GM19467 (cell line): Measurements from ENCODE around the gene ABI1.
"Not testable (repeated sequence)": the region's sequence is repeated elsewhere in the genome, so short reads cannot be mapped to it uniquely, and the experiment has no call there.

Experiments
- ATAC-seq: cut with Tn5 transposase; IDR thresholded peaks from one replicate; pipeline ENCODE4 v1.9.1; 2021; ENCODE audit warnings: mild to moderate bottlenecking, moderate library complexity; ENCODE audit not compliant: unreplicated experiment

ABI1 gene

DNA sequence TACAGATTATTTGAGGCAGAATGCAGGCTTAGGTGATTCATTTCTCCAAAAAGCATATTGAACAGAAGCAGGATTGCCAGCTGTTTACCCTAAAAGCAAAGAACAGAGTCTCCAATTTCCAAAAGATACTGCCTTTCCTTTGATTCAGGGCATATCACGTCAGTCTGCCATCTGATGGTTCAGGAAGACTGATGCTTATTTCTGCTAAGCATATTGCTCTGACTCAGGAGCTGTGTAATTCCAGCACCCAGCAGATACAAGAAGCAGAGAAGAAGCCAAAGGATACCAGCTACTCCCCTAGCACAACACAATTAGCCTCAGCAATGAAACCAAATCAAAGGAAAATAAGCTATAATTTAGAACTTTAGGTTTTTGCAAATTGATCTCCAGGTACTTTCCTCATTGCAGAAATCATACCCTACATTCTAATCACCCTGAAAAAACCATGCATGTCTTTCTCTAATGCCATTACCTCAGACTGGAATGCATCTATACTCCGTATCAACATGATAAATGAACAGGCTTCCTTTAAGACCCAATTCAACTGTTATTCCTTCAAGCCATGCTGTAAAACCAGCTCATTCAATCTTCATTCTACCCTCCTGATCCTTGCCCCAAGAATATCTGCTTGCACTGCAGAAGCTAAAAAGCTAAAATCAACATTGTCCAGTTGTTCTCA is 55.1 kb downstream of the ABI1 start:
- ATAC-seq: no peak

DNA sequence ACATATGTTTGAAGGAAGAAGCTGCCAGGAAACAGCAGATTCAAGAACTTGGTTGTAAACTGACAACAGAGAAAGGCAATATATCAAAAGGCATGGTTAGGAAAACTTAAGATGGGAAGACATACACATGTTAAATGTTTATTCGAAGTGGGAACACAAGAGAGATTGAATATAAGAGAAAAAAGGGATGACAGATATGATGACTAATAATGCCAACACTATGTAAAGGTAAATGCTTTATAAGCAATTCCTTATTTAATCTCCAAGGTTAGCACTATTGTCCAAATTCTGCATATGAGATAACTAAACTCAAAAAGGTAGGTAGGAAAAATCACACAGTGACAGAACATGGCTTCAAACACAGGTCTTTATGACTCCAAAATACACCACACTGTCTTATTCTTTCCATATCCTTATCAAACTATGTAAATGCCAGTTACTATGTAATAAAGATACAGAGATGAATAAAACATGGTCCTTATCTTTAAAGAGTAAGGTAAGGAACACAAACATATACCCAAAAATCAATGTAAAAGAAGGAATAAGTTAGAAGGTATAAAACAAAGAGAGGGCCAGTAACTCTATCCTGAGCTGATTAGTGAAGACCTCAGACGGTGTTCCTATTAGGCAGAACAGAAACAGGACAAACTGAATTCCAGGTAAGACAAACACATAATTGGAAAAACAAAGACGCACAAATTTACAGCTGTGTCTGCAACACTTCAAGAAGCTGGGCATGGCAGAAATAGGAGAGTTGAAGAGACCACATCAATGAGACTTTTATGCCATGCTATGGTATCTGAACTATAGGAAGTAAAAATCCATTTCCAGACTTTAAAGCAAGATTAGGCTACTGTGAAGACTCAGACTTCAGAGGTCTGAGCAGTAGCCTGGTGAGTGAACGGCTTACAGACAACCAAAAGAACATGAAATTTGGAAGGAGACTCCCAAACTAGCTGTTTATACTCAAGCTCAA is 56.1 kb downstream of the ABI1 start:
- no peak for ATAC-seq

DNA sequence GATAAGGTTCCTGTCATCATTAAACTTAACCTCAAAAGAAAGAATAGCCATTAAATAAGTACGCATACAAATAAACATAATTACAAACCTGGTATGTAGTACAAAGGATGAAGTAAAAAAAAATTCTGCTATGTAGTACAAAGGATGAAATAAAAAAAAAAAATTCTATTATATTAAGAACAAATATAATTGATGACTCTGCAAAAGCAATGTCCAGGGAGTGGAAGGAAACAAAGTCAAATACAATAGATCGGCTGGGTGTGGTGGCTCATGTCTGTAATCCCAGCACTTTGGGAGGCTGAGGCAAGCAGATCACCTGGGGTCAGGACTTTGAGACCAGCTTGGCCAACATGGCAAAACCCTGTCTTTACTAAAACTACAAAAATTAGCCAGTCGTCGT is 56.9 kb downstream of the ABI1 start:
- ATAC-seq: no peak

DNA sequence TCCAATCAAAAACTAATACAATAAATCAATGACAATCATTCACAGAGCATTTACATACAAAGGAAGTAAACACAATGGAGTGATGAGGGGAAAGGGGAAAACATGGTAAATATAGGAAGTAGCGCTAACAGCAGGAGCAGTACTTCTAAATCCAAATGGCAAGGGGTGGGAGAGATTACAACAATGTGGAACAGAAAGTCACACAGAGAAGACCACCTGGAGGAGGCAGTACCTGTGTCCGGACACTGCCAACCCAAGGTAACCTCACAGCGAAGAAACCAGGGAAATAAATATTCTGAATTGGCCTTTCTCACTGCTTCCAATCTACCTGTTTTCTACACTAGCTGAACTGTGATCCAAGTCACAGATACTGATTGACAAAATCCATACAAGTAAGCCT is 58.2 kb downstream of the ABI1 start:
- no peak for ATAC-seq

DNA sequence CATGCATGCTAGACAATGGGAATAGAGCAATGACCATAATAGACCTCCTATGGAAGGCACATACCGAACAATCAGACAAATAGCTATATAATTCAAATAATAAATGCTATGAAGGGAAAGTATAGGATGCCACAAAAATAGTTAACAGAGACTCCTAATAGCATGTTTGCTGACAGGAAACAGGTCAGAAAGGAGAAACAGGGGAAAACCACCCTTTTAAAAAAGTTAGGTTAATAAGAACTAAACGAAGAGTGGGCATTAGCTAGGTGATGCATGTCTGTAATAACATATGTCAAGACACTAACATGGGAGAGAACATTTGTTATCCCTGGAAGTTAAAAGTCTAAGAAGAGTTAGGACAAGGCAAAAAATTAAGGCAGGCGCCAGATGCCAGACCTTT is 58.9 kb downstream of the ABI1 start:
- no peak for ATAC-seq

DNA sequence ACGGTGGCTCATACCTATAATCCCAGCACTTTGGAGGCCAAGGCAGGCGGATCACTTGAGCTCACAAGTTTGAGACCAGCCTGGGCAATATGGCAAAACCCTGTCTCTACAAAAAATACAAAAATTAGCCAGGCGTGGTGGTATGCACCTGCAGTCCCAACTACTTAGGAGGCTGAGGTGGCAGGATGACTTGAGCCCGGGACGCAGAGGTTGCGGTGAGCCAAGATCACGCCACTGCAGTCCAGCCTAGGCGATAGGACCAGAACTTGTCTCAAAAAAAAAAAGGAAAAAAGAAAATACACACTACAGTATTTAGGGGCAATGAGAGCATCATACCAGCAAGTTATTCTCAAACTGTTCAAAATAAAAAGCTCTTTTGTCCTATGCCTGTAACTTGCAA is 59.5 kb downstream of the ABI1 start:
- ATAC-seq: no peak

DNA sequence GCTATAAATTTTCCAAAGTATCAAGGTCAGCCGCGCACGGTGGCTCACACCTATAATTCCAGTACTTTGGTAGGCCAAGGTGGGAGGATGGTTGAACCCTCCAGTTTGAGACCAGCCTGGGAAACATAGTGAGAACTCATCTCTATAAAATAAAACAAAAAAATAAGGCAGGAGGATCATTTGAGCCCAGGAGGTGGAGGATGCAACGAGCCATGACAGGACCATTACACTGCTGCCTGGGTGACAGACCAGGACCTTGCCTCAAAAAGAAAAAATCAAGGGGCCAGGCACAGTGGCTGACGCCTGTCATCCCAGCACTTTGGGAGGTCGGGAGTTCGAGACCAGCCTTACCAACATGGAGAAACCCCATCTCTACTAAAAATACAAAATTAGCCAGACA is 60.3 kb downstream of the ABI1 start:
- ATAC-seq: no peak

DNA sequence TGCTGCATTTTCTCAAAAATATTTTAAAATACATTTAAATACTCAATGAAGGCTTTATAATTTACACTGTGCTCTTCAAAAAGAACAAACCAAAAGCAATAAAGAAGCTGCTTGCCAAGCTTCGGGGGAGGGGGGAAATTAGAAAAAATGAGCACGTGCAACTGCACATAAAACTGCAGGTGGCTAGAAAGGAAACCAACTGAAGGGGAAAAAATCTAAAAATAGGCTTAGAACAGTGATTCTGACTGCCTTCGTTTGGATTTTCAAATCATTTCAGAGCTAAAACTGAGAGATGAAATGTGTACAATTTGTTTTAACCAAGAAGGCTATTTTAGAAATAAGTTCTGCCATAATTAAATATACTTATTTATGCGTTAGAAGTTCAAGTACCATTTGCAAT is 61.4 kb downstream of the ABI1 start:
- ATAC-seq: peak; percentile 45

DNA sequence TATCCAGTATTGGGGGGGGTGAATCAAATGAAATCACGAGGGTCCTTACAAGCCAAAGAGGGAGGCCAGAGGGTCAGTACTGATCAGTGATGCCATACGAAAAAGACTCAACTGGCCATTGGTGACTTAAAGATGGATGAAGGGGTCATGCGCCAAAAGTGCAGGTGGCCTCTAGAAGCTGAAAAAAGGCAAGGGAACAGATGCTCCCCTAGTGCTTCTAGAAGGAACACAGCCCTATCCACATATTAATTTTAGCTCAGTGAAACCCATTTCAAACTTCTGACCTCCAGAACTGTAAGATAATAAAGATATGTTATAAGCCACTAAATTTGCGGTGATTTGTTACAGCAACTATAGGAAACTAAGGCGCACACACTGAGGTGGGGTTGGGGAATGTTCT is 62.5 kb downstream of the ABI1 start:
- no peak for ATAC-seq

DNA sequence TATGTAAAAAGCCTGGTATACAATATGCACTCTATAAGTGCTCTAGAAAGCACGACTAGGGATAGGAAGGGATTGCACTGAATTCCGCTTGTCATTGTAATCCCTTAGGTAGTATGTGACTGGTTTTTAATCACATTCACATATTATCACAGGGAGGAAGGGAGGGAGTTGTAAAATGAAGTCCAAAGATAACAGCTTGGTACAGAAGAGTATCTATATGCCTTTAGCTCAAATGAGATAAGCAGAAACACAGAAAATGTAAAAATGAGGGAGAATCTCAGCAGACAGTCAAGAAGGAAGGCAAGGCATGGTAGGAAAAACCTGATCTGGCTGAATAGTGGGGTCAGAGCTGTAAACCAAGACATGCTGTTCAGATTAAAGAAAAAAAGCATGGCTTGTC is 63.4 kb downstream of the ABI1 start:
- ATAC-seq: no peak

DNA sequence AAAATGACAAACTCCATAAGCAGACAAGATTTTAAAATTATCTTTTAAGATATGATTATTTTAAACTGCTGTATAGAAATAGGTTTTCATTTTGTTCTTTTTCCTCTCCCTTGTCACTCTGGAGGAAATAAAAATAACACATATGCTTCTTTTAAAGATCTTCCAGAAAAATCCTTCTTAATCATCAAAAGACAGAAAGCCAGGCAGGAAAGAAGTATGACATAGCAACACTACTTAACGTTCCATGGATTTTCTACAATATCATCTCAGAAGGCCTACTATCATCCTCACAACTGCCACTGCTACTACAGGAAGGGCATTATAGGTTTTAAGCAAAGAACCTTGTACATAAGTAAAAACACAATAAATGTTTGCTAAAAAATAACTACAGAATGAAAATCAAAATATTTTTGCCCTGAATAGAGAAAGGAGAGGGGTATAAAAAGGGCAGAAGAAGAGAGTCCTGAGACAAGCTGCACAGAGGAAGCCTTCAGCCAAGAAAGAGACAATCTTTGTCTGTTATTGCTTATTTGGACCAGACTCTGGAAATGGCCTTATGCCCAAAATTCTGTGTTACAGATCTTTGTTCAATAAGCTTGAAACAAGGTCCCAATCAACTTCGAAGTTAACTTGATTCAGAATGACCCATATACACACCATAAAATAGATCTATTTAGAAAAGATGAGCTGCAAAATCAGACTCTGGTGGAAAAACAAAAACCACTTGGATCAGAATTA is 67.8 kb downstream of the ABI1 start:
- ATAC-seq: no peak

DNA sequence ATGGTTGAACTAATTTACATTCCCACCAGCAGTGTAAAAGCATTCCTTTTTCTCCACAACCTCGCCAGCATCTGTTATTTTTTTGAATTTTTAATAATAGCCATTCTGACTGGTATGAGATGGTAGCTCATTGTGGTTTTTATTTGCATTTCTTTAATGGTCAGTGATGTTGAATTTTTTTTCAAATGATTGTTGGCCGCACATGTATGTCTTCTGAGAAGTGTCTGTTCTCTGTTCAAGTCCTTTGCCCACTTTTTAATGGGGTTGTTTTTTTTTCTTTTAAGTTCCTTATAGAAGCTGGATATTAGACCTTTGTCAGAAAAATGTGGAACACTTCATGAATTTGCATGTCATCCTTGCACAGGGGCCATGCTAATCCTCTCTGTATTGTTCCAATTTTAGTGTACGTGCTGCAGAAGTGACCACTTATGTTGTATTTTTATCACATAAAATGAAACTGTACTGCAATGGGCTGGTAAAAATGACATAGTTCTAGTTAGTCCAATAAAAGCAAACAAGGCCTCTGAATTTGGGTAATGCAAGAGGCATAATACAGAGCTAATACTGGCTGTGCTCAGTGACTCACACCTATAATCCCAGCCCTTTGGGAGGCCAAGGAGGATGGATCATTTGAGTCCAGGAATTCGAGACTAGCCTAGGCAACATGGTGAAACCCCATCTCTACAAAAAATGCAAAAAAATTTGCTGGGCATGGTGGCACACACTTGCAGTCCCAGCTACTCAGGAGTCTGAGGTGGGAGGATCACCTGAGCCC is 70.3 kb downstream of the ABI1 start:
- no peak for ATAC-seq

DNA sequence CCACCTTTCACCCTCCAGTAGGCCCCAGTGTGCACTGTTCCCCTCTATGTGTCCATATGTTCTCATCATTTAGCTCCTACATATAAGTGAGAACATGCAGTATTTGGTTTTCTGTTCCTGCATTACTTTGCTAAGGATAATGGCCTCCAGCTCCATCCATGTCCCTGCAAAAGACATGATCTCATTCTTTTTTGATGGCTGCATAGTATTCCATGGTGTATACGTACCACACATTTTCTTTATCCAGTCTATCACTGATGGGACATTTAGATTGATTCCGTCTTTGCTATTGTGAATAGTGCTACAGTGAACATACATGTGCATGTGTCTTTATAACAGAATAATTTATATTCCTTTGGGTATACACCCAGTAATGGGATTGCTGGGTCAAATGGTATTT is 71.0 kb downstream of the ABI1 start:
- not testable (repeated sequence) for ATAC-seq

DNA sequence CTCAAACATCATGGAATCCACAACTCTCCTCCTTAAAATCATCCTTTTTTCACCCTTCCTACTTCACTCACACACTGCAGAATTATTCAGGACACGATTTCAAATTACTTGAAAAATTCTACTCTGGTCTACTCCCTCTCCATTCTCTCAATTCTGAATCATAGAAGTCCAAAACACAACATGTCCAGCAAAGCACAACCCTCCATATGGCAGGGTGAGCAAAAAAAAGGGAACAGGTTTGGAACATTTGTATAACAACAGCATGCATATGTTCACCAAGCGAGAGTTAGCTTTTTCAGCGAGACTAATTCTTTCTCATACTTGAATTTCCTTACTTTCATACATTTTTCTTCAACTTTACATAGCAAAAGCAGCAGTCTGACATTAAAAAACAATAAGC is 73.4 kb downstream of the ABI1 start:
- no peak for ATAC-seq

DNA sequence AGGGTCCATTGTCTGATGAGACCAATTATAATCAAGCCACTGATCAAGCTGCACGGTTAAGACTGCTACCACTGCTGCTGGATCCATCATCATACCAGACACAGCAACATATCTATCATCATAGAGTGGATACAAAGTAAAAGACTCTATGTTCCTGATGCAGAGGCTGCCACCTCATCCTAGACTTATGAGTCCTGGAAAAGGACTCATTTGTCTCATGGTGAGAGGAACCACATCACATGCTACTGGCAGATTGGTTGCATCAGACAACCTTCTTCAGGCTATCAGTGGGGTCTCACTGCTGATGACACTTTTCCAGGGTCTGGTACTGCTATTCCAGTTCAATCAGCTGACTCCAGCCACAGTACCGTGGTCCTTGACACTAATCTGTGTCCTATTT is 79.0 kb downstream of the ABI1 start:
- ATAC-seq: no peak

DNA sequence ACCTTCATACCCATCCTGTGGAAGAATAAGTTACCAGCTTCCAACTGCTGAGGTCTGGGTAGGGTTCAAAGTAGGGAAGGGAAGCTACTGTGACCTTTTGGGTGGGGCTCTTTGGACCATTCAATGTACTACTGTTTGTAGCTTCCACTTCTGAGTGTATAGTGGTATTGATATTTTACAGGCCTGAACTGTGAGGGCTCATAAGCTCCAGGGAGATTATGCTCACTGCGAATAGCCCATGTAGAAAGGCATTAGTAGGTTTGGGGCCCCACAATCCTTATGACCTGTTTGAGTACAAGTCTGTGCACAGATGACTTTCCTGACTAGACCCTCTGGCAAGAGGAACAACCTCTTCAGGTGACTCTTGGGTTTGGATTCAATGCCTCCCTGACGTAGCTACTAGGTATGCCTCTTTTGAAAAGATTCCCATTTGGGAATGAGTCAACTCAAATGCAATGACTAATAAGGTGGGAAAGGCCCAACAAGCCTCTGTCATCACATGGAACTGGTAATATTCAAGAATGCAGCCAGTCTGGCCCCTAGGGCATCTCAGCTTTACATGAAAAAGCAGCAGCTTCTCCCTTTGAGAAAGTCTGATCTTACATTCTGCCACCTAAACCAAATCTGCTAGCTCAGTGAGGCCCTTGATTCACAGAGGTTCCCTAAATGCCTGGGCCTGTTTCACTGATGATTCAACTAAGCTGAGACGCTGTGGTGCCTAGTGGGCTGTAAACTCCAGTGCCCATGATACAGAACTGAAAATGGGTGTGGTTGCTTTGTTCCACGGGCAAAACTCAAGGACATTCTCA is 79.8 kb downstream of the ABI1 start:
- no peak for ATAC-seq

DNA sequence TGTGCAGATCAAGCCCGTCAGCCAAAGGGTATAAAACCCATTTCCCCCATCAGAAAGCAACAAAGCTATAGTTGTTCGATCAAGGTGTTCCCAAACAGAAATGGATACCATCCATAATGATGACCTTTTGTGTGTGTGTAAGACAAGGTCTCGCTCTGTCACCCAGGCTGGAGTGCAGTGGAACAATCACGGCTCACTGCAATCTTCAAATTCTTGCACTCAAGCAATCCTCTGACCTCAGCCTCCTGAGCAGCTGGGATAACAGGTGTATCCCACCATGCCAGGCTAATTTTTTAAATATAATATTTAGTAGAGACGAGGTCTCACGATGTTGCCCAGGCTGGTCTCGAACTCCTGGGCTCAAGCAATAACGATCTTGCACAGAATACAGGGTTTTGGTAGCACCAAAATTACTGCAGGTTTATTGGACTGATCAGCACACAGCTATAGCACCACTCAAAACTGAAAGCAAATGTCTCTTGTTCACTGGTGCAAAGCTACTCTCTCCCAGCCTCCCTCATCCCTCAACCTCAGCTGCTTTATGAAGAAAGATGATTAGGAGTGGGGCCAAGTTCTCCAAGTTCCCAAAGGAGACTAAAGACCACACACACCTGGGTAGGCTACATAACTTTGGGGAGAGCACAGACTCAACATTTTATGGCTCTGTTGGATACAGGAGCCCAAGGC is 80.5 kb downstream of the ABI1 start:
- no peak for ATAC-seq

DNA sequence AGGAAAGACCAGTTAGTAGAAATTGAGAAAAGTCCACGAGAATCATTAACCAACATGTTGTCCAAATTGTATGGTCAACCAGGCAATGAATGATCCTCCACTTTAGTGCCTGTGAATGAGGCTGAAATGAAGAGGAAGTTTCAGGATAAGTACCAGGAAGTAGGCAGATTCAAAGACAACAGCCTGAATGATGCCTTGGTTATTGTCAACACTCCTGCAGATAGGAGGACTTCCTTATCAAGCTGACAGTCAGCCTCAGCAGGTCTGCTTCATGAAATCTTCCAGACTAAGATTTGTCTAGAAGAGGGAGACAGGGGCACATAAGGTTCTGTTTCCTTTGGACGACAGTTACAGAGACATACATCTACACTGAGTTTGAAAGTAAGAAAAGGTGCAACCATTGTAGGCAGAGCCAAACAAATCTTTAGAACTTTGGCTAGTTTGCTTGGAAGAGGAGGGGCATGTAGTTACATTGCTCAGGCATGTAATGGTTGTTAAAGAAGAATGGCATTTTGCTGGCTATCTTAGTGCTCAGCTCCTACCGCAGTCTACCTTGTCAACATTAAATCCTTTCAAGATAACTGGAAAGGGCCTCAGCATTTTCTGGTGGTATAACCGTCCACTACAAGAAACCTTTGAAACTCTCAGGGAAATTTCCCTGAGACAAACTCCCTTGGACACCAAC is 81.4 kb downstream of the ABI1 start:
- no peak for ATAC-seq

DNA sequence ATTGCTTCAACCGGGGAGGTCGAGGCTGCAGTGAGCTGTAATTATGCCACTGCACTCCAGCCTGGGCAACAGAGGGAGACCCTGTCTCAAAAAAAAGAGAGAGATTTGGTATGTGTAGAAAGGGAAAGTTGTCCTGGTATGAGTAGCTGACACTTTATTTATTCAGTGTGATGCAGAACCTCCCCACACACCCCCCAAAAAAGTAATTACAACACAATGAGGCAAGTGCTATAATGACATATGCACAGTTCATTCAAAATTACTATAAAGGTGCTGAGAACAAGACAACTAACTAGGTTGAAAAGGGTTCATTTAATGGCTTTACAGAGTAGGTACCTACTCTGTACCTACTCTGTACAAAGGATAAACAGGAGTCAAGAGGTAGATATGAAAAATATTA is 83.1 kb downstream of the ABI1 start:
- no peak for ATAC-seq
